GM23248 (cell line): ENCODE measurements around the gene ACSS2. TPM values are rescaled to one million over a fixed set of nuclear protein-coding genes. Genes with fewer than 3 reads are reported as not detected.
A peak's percentile ranks its signal among the peaks of the same experiment; 100 is the strongest.

ENCODE experiments used
- DNase-seq: peaks from one replicate; pipeline ENCODE4 v3.0.0-alpha.2; 2015
- H2AFZ ChIP-seq: fragments of 200-600 bp; sonication (generic); 2 replicates; pipeline ENCODE4 v1.6.1; 2016; ENCODE audit warnings: antibody characterized with exemption
- H3F3A ChIP-seq: fragments of 200-600 bp; sonication (generic); 2 replicates; pipeline ENCODE4 v1.6.1; 2016; ENCODE audit warnings: mild to moderate bottlenecking, antibody characterized with exemption, mixed run types; ENCODE audit not compliant: insufficient read depth
- H3K27ac ChIP-seq: fragments of 200-600 bp; sonication (generic); 2 replicates; pipeline ENCODE4 v1.5.1; 2016; ENCODE audit warnings: mild to moderate bottlenecking
- H3K27me3 ChIP-seq: fragments of 200-600 bp; sonication (generic); replicated peaks from 2 replicates; pipeline ENCODE4 v1.6.1; 2016; ENCODE audit warnings: mild to moderate bottlenecking; ENCODE audit not compliant: insufficient read depth
- H3K36me3 ChIP-seq: fragments of 200-600 bp; sonication (generic); 2 replicates; pipeline ENCODE4 v1.6.1; 2016; ENCODE audit warnings: low read depth, mild to moderate bottlenecking
- H3K4me1 ChIP-seq: fragments of 200-600 bp; sonication (generic); 2 replicates; pipeline ENCODE4 v1.6.1; 2016; ENCODE audit warnings: mild to moderate bottlenecking; ENCODE audit not compliant: insufficient read depth
- H3K4me2 ChIP-seq: fragments of 200-600 bp; sonication (generic); one replicate; pipeline ENCODE4 v1.6.1; 2016; ENCODE audit warnings: mild to moderate bottlenecking; ENCODE audit not compliant: unreplicated experiment
- H3K4me3 ChIP-seq: fragments of 200-600 bp; sonication (generic); 2 replicates; pipeline ENCODE4 v1.5.1; 2016; ENCODE audit warnings: mild to moderate bottlenecking
- H3K79me2 ChIP-seq: fragments of 200-600 bp; sonication (generic); 2 replicates; pipeline ENCODE4 v1.6.1; 2016; ENCODE audit warnings: mild to moderate bottlenecking; ENCODE audit not compliant: insufficient read depth
- H3K9ac ChIP-seq: fragments of 200-600 bp; sonication (generic); 2 replicates; pipeline ENCODE4 v1.6.1; 2016; ENCODE audit warnings: mild to moderate bottlenecking
- H3K9me2 ChIP-seq: fragments of 200-600 bp; sonication (generic); 2 replicates; pipeline ENCODE4 v1.6.1; 2016; ENCODE audit warnings: mixed run types, mild to moderate bottlenecking, moderate library complexity; ENCODE audit not compliant: insufficient read depth
- H3K9me3 ChIP-seq: fragments of 200-600 bp; sonication (generic); one replicate; pipeline ENCODE4 v1.6.1; 2017; ENCODE audit warnings: low read depth
- H4K20me1 ChIP-seq: fragments of 200-600 bp; sonication (generic); 2 replicates; pipeline ENCODE4 v1.6.0; 2016; ENCODE audit not compliant: insufficient read depth
- EZH2 ChIP-seq: fragments of 200-600 bp; sonication (generic); IDR thresholded peaks from 2 replicates; pipeline ENCODE4 v1.6.1; 2018; ENCODE audit warnings: antibody characterized with exemption, mild to moderate bottlenecking; ENCODE audit not compliant: insufficient read depth, poor library complexity, severe bottlenecking
- EZH2phosphoT487 ChIP-seq: fragments of 200-600 bp; sonication (generic); IDR thresholded peaks from 2 replicates; pipeline ENCODE4 v1.6.1; 2018; ENCODE audit warnings: antibody characterized with exemption, moderate library complexity, mild to moderate bottlenecking, low read depth; ENCODE audit not compliant: insufficient read depth
- WGBS, 2 experiments: methylation state at CpG; one replicate each; pipeline ENCODE4 v1.1.6; 2015 to 2017; ENCODE audit warnings: low lambda C conversion rate in 2 of 2, low coverage in 1 of 2; ENCODE audit errors: missing lambda C conversion rate in 2 of 2; 5-methylcytosine and 5-hydroxymethylcytosine counted together
- in situ Hi-C: fragments of 300-500 bp; cut with MboI; formaldehyde crosslinking; loops from 2 replicates; pipeline ENCODE4 v1.15.0; 2020
- polyA plus RNA-seq: library from polyadenylated mRNA; unstranded; fragments of >200 nt; fragmentation: Nextera tagmentation; extraction: Ambion mirVana; gene quantifications from 2 replicates; pipeline ENCODE4 v1.2.1, GENCODE V29; 2016
- total RNA-seq: library from RNA; depleted of rRNA; stranded (reverse); fragments of >200 nt; shearing (Covaris generic); gene quantifications from 2 replicates; pipeline ENCODE4 v1.2.3, GENCODE V29; 2014

The ACSS2 gene
- total and polyA plus RNA-seq, 2 experiments from 2014 or later: 14.3 to 33.3 TPM

GRCh38 chr20:34871320-34871926 is 5.0 kb upstream of the ACSS2 start:
- Histone ChIP-seq H3K9me2 (no peaks in the 10 kb centered on the region), H3K9ac (no peak overlapping the region; the same call in 1 of the 2 replicates), H3K9me3 (no peaks in the 10 kb centered on the region), H3K4me3 (peak overlapping the region; percentile 84), H3K27me3 (no peaks in the 10 kb centered on the region), H4K20me1 (no peaks in the 10 kb centered on the region), H2AFZ (no peak overlapping the region), H3F3A (peaks cover 9% of the 10 kb centered on the region), H3K27ac (no peak overlapping the region), H3K4me2 (peak overlapping the region; percentile 88), H3K79me2 (no peaks in the 10 kb centered on the region), H3K4me1 (peaks cover 13% of the 10 kb centered on the region), H3K36me3 (no peaks in the 10 kb centered on the region)
- DNase-seq: peak; percentile 17
- TF ChIP-seq EZH2phosphoT487 (no peak), EZH2 (no peak)
- WGBS, 2 experiments: 91 to 94% methylated on average over 7 of the region's 7 CpGs
- in situ Hi-C loops: no loop called here

DNA sequence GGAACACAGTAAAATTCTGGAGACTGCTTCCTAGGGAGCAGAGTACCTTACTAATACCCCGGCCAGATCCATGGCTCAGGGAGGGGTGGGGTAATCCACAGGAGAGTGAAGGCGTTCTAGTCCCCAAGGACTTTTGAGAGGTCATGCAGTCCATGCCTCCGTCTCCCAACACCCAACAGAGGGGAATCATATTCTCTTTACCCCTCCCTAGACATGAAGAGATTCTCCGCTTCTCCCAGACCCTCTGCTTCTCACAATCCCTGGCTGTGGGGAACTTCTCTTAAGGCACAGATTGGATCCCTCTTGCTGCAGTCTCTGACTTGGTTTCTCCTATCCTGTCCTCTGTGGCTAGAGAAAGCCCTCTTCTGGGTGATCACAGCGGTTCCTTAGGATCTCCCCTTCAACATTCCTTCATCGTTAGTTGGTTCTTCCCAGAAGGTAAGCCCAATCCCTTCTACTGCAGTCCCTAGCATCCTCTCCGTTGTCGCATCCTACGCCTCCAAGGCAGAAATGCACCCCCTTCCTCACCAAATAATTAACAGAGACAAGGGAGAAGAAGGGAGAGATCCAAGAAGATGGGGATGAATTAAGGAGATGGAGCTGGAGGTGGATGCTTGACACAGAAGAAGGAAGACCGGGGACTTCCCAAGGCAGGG is 4.3 kb upstream of the ACSS2 start:
- no peak for TF ChIP-seq EZH2
- no peak for TF ChIP-seq EZH2phosphoT487
- 7 to 10% methylated on average over 10 of the region's 10 CpGs for WGBS, 2 experiments
- H3K27me3 ChIP-seq: no peaks in the 10 kb centered on the region
- H2AFZ ChIP-seq: peak overlapping the region; percentile 91
- H3K36me3 ChIP-seq: no peaks in the 10 kb centered on the region
- no peaks in the 10 kb centered on the region for H4K20me1 ChIP-seq
- no peaks in the 10 kb centered on the region for H3K9me2 ChIP-seq
- H3K4me3 ChIP-seq: peak overlapping the region; percentile 84
- DNase-seq: peak; percentile 32
- H3K4me2 ChIP-seq: peak overlapping the region; percentile 88
- H3K9me3 ChIP-seq: no peaks in the 10 kb centered on the region
- H3K27ac ChIP-seq: no peak overlapping the region
- peak overlapping the region; percentile 67 for H3K9ac ChIP-seq
- H3K79me2 ChIP-seq: peaks cover 1% of the 10 kb centered on the region
- in situ Hi-C loops: no loop called here
- H3F3A ChIP-seq: peaks cover 9% of the 10 kb centered on the region
- peaks cover 13% of the 10 kb centered on the region for H3K4me1 ChIP-seq

GRCh38 chr20:34872622-34873224 is 3.7 kb upstream of the ACSS2 start, which contains the start of gene GGT7:
Gene GGT7 (minus strand): TSS chr20:34872856. CDS start chr20:34872815, 41 bp downstream.
- H3K4me2 ChIP-seq: peak within 1 kb of the TSS; percentile 88
- DNase-seq: peak; percentile 89
- peaks cover 10% of the 10 kb centered on the region for H3K4me1 ChIP-seq
- no peaks in the 10 kb centered on the region for H3K36me3 ChIP-seq
- WGBS, 2 experiments: 0 to 1% methylated on average over 34 to 37 of the region's 52 CpGs
- H2AFZ ChIP-seq: peak within 1 kb of the TSS; percentile 91
- H3K4me3 ChIP-seq: peak within 1 kb of the TSS; percentile 84
- no peaks in the 10 kb centered on the region for H3K27me3 ChIP-seq
- no peaks in the 10 kb centered on the region for H3K9me3 ChIP-seq
- in situ Hi-C loops: no loop called here
- H3F3A ChIP-seq: peaks cover 9% of the 10 kb centered on the region
- H3K79me2 ChIP-seq: peaks cover 8% of the 10 kb centered on the region
- H4K20me1 ChIP-seq: no peaks in the 10 kb centered on the region
- H3K9ac ChIP-seq: peak within 1 kb of the TSS; percentile 67
- no peaks in the 10 kb centered on the region for H3K9me2 ChIP-seq
- H3K27ac ChIP-seq: no peak within 1 kb of the TSS
- no peak for TF ChIP-seq EZH2
- TF ChIP-seq EZH2phosphoT487: no peak

DNA sequence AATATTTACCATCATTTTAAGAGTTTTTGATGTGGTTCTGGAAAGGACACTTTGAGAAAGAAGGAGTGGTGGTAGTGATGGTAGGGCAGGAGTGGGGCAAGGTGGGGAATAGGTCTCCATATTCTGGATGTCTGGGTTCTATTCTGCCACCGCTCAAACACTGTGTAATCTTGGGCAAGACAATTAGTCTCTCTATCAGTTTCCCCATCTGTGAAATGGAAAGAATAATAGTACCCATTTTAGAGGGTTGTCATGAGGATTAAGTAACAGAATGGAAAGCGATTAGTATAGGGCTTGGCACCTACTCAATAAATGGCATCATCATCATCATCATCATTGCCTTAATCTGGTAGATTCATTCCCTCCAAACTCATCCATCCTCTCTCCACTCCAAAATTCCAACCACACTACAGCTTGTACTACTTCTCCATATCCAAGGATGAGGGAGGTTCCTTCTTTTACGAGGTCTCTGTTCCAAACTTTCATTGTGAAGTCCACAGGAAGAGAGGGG is 2.8 kb upstream of the ACSS2 start:
- Histone ChIP-seq H3K9ac (peak overlapping the region; percentile 67; the same call in 1 of the 2 replicates), H3K4me1 (peaks cover 6% of the 10 kb centered on the region), H3F3A (peaks cover 9% of the 10 kb centered on the region), H3K9me2 (no peaks in the 10 kb centered on the region), H3K27ac (no peak overlapping the region), H3K36me3 (no peaks in the 10 kb centered on the region), H4K20me1 (no peaks in the 10 kb centered on the region), H3K4me2 (peak overlapping the region; percentile 88), H3K79me2 (peaks cover 16% of the 10 kb centered on the region), H2AFZ (peak overlapping the region; percentile 91), H3K9me3 (no peaks in the 10 kb centered on the region), H3K27me3 (no peaks in the 10 kb centered on the region), H3K4me3 (peak overlapping the region; percentile 84)
- DNase-seq: no peak
- TF ChIP-seq EZH2: no peak
- TF ChIP-seq EZH2phosphoT487: no peak
- in situ Hi-C loops: no loop called here
- WGBS, 2 experiments: 32 to 39% methylated on average over 3 of the region's 3 CpGs
